GM10847 (cell line): ENCODE data around the gene TIMP3.

Experiments
- POLR2A ChIP-seq: IDR thresholded peaks from 2 replicates; pipeline ENCODE4 v1.6.1; 2011; ENCODE audit not compliant: insufficient read length; ENCODE audit errors: extremely low read depth

TIMP3 gene

DNA sequence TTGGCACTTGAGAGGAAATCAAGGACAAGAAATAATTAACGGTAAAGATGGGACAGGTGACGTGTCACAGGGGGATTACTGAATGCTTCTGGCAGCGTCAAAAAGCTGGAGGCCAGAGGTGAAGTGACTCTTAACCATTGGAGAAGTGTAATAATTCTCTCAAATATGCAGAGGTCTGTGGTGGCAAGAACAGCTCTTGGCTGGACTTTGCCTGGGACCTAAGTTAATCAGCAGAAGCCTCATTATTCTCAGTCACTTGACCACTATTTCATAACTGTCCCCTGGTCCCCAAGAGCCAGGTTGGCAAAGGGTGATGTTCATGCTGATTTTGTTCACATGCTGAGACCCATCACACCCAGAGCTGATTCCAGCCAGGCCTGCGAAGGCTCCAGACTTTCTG is 72.9 kb downstream of the TIMP3 start:
- TF ChIP-seq POLR2A: no peak

DNA sequence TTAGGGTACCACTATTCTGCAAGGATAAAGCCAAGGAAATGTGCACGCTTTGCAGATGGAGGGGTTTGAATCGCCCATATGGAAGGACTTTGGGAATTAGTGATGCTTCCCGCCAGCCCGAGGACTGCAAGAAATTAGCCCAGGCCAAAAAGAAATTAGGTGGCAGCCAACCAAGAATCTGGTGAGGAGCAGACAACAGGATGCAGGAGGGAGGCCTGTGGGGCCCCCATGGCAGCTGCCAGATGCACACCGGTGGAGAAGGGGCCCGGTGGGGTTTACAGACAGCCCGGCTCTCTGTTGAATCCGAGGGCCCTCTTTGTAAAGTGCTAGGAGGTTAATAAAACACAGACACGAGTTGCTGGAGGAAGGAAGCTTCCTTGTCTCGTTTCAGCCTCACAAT is 73.5 kb downstream of the TIMP3 start:
- TF ChIP-seq POLR2A: no peak

DNA sequence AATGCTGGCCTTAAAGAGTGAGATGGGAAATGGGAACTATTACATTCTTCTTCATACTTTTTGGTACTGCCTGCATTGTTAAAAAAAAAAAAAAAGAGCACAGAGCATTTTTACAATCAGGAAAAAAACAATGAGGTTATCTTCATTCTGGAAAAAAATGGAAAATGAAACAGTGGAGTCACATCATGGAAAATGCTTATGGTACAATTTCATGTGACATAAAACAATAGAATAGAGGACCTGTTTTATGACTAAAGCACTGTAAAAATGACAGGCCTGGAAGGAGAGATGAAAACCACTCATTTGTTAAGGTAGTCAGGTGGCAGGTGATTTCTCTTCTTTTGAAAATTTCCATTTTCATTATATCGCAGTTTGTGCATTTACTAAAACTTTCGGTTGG is 75.0 kb downstream of the TIMP3 start:
- no peak for TF ChIP-seq POLR2A

DNA sequence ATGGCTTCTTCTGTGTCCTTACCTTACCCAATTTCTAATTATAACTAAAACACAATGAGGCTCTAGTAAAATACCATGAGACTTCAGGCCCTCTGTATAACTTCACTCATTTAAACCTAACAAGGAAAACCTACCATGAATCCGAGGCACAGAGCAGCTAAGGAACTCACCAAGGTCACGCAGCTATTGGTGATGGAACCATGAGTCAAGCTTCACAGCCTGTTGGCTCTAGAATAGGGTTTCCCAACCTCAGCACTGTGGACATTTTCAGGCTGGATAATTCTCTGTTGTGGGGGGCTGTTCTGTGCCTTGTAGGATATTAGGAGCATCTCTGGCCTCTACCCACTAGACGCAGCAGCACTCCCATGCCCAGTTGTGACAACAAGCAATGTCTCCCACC is 75.7 kb downstream of the TIMP3 start:
- TF ChIP-seq POLR2A: no peak

DNA sequence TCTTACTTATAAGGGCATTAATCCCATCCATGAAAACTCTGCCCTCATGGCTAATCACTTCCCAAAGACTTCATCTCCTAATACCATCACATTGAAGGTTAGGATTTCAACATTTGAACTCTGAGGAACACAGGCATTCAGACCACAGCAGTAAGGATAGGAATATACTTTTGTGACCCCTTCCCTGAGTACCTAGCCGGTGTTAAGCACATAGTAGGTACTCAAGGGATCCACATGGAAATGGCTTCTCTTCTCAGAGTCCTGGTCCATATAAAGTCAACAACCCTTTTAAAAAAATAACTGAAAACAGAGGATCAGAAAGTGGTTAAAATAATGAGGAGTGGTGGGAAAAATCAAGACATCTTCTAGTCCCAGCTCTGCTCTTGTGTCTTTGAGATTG is 78.0 kb downstream of the TIMP3 start:
- no peak for TF ChIP-seq POLR2A

DNA sequence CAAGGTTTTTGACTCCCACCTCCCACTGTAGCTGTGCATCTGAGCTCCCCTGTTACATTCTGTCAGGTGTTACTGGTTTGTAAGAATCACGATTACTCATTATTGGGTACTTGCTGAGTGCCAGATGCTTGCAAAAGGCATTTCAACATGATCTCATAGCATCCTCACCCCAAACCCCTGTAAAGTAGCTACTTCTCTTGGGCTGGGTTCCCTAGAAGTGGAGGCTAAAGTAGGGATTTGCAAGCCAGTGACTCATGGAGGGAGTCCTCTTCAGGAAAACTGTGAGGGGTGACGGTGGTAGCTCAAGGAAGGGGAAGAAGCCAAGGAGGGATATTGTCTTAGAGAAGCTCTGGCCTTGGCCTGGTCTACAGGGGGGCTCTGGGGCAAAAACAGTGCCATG is 78.6 kb downstream of the TIMP3 start:
- TF ChIP-seq POLR2A: no peak

DNA sequence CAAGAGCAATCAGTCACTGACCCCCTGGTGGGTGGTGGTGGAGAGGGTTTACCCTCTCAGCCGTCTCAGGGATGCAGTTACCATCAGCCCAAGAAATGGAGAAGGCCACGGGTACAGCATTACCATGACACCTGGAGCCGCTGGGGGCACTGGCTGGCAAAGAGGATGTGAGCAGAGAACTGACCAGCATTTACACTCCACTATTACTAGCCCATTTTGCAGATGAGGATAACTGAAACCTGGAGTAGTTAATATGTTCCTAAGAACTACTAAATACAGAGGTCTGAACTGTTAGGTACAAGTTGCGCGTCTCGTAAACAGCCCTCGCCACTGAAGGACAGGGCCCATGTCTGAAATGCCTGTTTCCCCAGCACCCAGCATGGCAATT is 79.0 kb downstream of the TIMP3 start:
- TF ChIP-seq POLR2A: no peak

DNA sequence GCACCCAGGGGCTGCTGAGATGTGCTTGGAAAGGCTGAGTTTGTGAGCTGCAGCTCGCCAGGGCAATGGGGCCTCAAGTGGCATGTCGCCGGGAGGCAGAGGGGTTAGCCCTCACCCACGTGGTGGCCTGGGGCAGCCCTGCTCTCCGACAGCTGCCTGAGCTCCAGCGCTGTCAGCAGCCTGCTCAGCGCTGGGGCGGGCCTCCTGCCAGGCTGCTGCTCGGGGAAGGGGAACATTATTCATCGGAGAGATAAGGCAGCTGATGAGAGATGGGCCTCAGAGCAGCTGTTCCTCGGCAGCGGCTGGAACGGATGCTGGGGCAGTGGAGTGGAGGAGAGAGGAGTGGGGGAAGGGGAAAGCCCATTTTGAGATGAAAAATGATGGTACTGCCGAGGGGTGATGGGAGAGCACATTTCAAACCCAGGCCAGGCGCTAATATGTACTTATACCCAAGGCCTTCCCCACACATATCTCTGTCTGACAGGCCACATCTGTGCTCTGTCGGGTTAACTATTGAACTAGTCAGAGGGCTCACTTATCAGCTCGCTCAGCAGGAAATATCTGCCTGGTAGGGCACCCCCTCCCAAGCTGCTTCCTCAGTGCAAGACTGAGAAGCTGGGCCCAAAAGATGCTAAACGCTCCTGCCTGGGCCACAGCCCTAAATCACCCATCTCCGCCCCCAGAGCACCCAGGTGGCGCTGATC is 79.5 kb downstream of the TIMP3 start:
- no peak for TF ChIP-seq POLR2A

DNA sequence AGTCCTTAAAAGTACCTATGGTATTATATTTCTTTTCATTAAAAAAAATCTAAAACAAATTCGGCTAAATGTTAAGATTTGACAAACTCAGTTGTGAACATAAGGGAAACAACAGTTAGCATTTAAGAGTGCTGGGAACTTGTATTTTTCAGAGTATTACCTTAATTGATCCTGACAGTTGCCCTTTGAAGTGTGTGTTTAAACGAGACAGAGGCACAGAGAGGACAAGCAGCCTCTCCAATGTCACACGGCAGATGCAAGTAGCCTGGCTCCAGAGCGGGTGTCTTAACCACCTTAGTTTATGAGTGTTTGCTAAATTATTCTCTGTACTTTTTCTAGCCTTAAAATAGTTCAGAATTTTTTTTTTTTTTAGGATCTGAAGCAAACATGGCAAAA is 80.9 kb downstream of the TIMP3 start:
- no peak for TF ChIP-seq POLR2A

DNA sequence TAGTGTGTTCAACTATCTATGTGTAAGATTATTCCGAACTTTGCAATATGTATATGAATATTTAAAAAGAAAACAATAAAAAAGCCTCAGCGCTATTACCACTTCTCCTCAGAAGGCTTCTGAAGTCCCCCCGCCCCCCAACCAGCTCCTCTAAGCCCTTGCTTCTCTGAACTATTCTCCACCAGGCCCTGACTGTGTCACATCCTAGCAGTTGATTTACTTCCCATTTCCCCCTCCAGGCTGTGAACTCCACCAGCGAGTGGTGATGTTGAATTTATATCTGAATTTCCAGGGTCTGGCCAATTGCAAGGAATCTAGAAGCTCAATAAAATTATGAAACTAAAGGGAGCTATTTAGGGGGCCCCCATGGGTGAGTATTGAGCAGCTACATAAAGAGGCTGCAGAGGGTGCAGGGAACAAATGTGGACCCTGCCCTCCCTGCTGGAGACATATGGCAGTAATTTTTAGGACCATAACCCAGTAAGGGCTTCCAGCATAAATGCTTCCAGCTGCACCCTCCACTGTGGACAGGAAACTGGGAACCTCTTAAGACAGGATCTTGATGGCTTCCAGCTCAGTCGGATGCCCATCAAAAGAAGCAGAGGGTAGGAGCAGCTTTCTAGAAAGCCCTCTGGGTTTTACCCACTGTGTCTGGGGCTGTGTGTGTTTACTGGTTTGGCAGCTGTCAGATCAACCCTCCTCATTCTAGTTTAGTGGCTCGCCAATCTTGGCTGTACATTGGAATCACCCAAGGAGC is 81.4 kb downstream of the TIMP3 start:
- no peak for TF ChIP-seq POLR2A

DNA sequence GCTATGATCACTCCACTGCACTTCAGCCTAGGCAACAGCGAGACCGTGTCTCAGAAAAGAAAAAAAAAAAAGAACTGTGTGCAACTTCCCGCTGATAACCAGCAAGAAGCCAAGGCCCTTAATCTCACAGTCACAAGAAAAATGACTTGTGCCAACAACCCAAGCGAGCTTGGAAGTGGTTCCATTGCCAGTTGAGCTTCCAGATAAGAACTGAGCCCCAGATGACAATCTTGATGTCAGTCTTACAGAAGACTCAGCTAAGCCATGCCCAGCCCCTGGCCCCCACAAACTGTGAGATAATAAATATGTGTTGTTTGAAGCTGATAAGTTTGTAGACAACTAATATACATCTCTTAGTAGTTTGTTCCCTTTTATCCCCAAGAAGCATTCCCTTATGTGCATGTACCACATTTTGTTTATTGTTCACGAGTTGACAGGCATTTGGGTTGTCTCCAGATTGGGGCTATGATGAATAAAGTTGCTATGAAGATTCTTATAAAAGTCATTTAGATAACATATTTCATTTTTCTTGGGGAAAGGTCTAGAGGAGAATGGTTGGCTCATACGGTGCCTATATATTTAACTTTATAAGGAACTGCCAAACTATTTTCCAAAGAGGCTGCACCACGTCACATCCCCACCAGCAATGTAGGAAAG is 85.9 kb downstream of the TIMP3 start:
- no peak for TF ChIP-seq POLR2A

DNA sequence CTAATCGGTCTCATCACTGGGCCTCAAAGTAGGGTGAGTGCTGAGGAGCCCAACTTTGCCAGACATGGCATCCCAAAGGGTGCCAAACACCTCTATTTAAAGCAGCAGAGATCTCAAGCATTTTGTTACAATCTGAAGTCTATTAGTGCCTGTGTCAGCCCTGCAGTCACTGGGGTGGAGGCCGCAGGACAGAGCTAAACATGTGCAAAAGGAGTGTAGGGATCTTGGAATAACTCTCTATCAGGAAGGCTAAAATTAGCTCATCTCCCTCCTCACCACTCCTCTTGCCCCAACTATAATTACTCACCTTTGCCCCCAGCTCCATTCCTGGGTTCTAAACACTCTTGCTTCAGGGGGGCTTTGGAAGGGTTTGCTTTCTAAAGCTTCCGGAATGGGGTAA is 87.5 kb downstream of the TIMP3 start:
- TF ChIP-seq POLR2A: no peak

DNA sequence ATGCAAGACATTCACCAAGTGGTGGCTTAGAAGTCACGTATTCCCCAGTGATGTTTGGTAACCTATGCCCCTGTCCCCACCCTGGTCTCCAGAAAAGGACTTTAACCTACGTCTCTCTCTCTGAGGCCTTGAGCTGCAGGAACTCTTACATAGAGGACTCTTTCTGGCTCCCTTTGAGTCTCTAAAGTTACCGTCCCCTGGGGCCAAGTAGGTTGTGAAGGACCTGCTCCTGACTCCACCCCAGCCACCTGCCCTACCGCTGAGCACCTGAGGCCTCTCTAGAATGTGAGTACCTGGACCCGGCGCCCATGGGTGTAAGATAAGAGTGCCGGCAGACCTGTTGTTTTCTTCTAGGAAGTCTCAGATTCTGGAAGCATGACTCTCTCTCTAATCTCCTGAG is 95.4 kb downstream of the TIMP3 start:
- TF ChIP-seq POLR2A: no peak

DNA sequence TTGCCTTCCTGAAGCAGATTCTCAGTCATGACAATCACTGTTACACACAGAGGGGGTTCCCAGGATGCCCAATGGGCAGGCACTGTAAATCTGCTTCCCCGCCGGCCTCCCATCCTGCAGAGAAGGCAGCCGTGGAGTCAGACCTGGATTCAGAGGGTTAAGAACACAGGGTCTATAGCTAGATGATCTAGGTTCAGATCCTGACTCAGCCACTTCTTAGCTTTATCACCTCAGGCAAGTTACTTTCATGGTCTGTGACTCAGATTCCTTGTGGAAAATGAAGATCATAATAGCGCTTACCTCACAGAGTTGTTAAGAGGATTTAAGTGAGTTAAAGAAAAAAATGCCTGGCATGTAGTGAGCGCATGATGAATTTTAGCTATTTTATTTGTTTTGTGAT is 95.9 kb downstream of the TIMP3 start:
- no peak for TF ChIP-seq POLR2A

DNA sequence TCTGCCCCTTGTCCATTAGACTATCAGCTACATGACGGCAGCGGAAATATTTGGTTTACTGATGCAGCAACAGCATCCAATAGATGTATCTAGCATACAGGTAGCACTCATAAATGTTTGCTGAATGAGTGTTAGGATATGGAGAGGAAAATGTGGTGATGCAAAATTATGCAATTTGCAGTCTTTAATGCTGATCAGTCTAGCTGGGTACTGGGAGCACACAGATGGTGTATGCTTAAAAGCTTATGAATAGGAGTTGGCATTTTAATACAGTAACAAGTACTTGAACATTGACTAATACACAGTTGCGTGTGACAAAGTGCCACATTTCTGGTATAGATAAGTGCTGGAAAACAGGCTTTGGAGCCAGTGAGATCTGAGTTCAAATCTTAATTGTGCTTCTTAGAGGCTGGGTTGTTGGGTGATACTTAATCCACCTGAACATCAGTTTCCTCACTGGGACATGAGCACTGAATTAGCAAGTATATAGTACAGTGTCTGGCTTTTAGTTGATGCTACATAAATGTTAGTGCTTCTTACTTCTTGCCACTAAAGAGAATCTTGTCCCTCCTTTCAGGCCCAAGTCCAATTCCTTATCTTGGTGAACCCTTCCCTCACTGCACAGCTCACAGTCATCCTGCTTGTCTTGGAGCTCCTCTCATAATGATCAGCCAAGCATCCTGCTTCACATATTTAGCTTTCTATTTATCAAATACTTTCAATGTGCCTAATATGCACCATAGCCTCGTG is 99.6 kb downstream of the TIMP3 start:
- TF ChIP-seq POLR2A: no peak

DNA sequence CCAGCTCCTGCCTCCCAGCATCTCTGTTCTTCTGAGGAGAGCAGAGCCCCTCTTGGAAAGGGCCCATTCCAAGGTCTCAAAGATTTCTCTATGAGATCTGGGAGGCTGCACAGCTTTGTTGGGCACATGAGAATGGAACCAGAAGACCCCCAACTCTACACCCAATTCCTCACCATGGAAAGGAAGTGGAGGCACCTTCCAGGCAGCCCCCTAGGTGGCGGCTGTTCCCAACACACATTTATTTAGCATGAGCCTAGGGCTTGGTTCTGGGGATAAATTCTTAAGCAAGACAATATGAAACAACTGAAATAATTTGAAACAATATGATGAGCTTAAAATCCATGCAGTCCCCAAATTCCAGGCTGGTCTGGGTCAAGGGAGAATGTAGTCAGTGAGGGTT is 100.4 kb downstream of the TIMP3 start:
- TF ChIP-seq POLR2A: no peak
